ENCODE results near the gene INPP5K. TPM values are rescaled to one million over a fixed set of nuclear protein-coding genes. Genes with fewer than 3 reads are reported as not detected.
"Not testable (repeated sequence)": the region's sequence is repeated elsewhere in the genome, so short reads cannot be mapped to it uniquely, and the experiment has no call there.

The INPP5K gene
- total RNA-seq, 4 donors from 2014 or later = 101 to 172 (median 134) TPM

GRCh38 chr17:1539811-1540210 lies 23.4 kb upstream of the INPP5K start:
- TF ChIP-seq POLR2A (IDR thresholded peaks at IDR 0.05) (no peak), CTCF (IDR thresholded peaks at IDR 0.05) (no peak)
- intact Hi-C loops (cut with DNase I; ENCODE audit: low total_unique reads) = no loop called here
- 91 to 92% methylated on average over 15 of the region's 15 CpGs for WGBS, 2 donors
- DNase-seq (ENCODE audit: low spot score in 2 of 2) = no peak
- H3K4me3 ChIP-seq (ENCODE audit: low read depth, poor library complexity, severe bottlenecking) = no peak overlapping the region

- intact Hi-C loops (cut with DNase I; ENCODE audit: low total_unique reads) = no loop called here
- H3K4me3 ChIP-seq (ENCODE audit: low read depth, poor library complexity, severe bottlenecking) = no peak overlapping the region
- WGBS, 2 donors = 88 to 98% methylated on average over 4 of the region's 4 CpGs
- DNase-seq (ENCODE audit: low spot score in 2 of 2) = no peak
- TF ChIP-seq CTCF (IDR thresholded peaks at IDR 0.05) (no peak), POLR2A (IDR thresholded peaks at IDR 0.05) (no peak)
These were observed 19.3 kb upstream of the INPP5K start for GRCh38 chr17:1535737-1536136.

- DNase-seq (ENCODE audit: low spot score in 2 of 2) = no peak
- intact Hi-C loops (cut with DNase I; ENCODE audit: low total_unique reads) = no loop called here
- H3K4me3 ChIP-seq (ENCODE audit: low read depth, poor library complexity, severe bottlenecking) = no peak overlapping the region
- TF ChIP-seq CTCF (IDR thresholded peaks at IDR 0.05) = no peak
- no peak for TF ChIP-seq POLR2A (IDR thresholded peaks at IDR 0.05)
- WGBS, 2 donors = 93 to 96% methylated on average over 24 of the region's 24 CpGs
These were observed 17.4 kb upstream of the INPP5K start for GRCh38 chr17:1533661-1534325.

- intact Hi-C loops (cut with DNase I; ENCODE audit: low total_unique reads) = no loop called here
These were observed 16.6 kb upstream of the INPP5K start for GRCh38 chr17:1532836-1533602.

GRCh38 chr17:1529863-1530262 lies 13.5 kb upstream of the INPP5K start:
- no peak for DNase-seq (ENCODE audit: low spot score in 2 of 2)
- 34 to 46% methylated on average over 2 of the region's 2 CpGs for WGBS, 2 donors
- TF ChIP-seq POLR2A (IDR thresholded peaks at IDR 0.05) (no peak), CTCF (IDR thresholded peaks at IDR 0.05) (no peak)
- intact Hi-C loops (cut with DNase I; ENCODE audit: low total_unique reads) = no loop called here
- no peak overlapping the region for H3K4me3 ChIP-seq (ENCODE audit: low read depth, poor library complexity, severe bottlenecking)

More at GRCh38 chr17:1532836-1533602, 16.6 kb upstream of the INPP5K start:
- no peak for DNase-seq (ENCODE audit: low spot score in 2 of 2)
- 82 to 86% methylated on average over 10 of the region's 10 CpGs for WGBS, 2 donors
- H3K4me3 ChIP-seq (ENCODE audit: low read depth, poor library complexity, severe bottlenecking) = no peak overlapping the region
- TF ChIP-seq CTCF (IDR thresholded peaks at IDR 0.05) (no peak), POLR2A (IDR thresholded peaks at IDR 0.05) (no peak)

GRCh38 chr17:1526876-1527275 lies 10.5 kb upstream of the INPP5K start:
- H3K4me3 ChIP-seq (ENCODE audit: low read depth, poor library complexity, severe bottlenecking); intact Hi-C loops (cut with DNase I; ENCODE audit: low total_unique reads); DNase-seq (ENCODE audit: low spot score in 2 of 2): not testable (repeated sequence)
- 82 to 94% methylated on average over 4 of the region's 4 CpGs for WGBS, 2 donors
